Kidney glomerular epithelial cell (primary cell): ENCODE data around the gene PLLP.

Experiments used
- DNase-seq: peaks from one replicate; lab custom pipeline; 2025; lab: John Stamatoyannopoulos, UW

Gene PLLP

DNA sequence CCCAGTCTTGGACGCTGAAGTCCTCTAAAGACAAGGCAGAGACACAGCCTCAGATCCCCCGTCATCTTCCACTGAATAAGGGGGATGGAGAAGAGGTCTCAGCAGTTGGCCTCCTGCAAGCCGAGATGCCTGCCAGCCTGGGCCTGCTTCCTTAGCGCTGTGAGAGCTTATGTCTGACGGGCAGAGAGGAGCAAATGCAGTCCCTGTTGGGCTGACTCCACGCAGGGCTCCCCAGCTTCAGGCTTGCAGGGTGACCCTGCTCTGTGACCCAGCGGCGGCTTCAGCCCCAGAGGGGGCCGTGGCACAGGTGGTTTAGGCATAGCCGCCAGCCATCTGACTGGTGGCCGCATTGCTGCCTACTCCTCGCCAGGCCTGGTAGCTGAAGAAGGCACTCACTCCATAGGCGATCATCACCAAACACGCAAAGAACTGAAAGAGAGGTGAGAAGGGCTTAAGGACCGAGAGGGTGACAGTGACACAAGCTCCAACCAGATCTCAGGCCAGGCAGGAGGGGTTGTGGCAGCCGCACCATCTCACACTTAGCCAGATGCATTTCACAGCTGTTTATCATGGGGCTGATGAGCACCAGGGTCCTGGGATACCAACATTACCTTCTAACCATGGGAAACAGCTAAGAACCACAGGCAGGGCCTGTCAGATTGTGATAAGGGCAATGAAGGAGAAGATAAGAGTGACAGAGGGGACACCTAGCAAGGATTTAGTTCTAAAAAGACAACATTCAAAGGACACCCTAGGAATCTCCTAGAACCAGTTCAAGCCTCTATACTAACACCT, 27.7 kb downstream of the PLLP start:
- DNase-seq: no peak

DNA sequence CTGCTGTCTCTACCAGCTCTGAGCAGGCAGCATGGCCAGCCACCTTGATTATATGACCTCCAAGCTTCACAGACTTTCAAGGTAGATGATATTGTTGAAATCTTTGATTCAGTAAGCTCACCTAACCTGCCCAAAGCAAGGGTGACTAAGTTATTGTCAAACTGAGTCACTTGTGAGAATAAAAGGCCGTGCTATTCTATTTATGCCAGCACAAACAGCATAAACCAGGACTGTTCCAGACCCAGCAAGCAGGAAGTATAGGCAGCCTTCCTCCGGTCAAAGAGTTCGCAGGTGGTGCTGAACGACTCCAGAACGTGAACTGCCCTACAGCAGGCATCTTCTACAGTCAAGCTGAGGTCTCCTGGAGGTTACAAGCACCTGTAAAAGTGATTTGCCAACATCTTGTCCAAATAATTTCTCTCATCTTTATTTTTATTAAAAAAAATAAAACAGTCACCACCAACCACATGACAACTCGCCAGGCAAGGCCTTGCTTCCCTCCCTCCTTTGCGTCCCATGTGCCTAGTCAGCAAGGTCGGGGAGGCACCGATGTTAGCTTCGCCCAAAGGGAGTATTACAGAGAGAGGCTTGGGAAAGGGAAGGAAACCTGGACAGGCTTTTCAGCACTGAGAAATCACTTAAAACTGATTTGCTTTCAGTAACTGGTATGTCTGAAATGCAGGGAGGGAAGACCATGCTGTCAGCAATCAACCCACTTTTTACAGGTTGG, 28.6 kb downstream of the PLLP start:
- DNase-seq: no peak

DNA sequence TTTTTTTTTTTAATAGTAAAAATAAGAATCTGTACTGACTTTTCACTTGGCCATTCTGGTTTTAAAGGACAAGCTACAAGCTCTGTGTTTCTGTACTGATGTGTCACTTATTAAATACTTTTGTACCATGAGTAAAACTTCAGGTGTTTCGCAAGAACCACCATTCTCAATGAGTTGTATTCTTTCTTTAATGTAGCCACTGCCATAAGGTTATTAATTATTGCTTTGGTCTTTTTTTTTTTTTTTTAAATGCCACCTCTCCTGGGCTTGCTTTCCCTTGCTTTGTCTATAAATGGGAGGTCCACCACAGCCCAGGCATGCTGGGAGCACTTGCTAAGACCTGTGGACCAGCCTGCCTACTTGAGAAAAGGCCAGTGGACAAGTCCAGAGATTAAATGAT, 31.0 kb downstream of the PLLP start:
- peak; percentile 1 for DNase-seq

DNA sequence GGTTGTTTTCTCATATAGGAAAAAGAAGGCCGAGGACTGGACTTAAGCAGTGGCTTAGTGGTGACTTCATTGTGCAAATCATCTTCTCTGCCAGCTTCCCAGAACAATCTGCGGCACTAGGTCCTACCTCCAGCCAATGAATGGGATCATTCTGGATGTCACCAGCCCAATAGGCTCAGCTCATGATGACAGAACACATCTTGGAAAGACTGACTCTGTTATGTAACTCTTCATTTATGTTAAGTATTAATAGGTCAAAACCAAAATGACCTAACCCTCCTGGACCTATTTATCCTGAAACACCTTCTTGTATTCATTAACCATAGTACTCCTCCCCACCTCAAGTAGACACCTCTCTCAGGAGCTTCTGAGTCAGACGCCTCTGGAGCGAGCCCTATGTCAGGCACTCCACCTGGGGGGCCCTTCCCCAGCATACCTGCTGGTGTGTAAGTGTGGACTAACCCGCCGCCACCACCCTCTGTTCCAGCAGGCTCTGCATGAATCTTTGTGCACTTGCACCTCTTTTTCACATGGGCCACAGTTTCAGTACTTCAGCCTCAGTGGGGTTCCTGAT, 32.2 kb downstream of the PLLP start:
- peak; percentile 52 for DNase-seq

DNA sequence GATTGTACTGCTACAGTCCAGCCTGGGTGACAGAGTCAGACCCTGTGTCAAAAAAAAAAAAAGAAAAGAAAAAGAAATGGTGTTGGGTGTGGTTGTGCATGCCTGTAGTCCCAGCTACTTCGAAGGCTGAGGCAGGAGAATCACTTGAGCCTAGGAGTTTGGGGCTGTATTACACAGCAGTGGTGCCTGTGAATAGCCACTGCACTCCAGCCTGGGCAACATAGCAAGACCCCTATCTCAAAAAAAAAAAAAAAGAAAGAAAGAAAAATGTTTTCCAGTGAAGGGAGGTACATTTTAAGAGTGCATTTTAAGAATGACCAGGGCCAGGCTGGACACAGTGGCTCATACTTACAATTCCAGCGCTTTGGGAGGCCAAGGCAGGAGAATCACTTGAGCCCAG, 33.1 kb downstream of the PLLP start:
- DNase-seq: no peak

DNA sequence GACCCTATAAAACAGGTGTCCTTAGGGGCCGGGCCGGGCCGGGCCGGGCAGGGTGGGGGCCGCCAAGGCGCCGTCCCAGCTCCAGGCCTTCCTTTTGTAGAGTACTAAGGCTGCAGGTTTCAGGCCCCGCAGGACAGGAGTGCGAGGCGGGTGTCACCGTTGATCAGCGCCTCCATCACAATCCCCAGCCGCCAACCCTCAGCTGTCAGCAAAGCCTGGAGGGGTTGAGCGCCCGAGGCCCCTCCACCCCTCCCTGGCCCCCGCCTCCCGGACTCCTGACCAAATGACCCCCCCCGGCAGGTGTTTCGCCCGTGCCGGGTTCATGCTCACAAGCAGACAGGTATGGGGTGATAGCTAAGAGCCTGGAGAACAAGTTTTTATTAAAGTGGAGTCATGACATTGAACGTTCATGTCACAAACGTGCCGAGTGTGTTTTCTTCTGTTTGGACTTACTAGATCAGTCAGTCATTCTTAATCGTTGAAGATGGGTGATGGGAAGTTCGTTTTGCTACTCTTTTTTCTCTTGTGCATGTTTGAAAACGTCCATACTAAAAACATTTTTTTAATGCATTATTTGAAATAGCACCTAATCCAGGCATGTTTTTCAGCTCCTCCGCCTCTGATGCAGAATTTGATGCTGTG, 38.9 kb downstream of the PLLP start:
- no peak for DNase-seq

DNA sequence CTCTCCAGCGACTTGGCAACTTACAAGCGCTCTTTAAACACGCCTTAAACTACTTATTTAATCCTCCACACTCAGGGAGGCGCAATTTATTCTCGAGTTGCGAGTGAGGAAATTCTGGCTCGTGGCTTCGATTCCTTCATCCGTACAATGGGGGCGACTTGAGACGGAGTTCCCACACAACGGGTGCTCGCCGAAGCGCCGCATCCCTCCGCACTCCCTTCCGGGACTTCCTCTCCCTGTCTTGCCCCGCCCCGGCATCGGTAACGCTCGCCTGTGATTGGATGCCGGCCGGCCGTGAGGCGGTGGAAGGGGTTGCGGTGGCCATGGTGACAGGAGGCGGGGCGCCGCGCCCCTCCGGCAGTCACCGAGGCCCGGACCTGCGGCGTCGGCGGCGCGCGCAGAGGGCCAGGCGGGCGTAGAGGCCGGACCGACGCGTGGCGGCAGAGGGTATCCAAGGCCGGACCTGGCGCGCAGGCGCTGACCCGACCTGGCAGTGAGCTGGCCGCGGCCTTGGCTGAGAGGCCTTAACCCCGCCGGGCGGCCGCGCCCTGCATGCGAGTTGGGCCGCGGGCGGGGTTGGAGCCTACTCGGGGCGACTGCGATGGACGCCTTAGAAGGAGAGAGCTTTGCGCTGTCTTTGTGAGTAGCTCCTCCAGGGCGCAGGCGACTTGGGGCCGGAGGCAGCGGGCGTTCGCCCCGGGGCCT, 39.6 kb downstream of the PLLP start, which contains the start of gene ARL2BP:
Gene ARL2BP (plus strand): TSS at position 493 of the 705 bp plus-strand sequence. CDS start 109 bp downstream, at position 602.
- peak; percentile 97 for DNase-seq

DNA sequence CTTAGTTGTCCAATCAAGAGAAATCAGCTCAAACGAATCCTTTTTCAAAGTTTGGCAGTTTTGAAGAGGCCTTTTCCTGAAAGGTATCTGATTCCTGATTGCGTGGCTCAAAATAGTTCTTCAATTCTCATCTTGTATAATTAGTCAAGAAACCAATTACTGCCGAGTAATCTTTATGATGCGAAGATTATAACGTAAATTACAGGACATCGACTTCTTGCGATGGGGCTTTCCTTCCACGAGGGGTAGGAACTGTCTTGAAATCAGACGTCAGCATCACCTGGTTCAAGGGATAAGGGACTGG, 40.1 kb downstream of the PLLP start:
- DNase-seq: no peak

DNA sequence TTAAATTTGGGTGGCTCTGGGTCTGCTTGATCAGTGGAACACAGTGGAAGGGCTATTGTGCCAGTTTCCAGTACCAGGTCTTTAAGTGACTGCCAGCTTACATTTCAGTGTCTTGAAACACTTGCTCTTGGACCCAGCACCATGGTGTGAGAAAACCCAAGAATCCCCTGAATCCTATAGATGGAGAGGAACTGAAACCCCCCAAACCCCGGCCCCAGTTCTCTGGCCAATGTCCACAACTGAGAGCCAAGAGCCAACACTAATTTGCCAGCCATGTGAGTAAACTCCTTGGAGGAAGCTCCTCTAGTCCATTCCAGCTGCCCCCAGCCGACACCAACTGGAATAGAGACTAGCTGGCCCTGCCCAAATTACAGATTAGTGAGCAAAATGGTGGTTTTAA, 41.8 kb downstream of the PLLP start:
- no peak for DNase-seq

DNA sequence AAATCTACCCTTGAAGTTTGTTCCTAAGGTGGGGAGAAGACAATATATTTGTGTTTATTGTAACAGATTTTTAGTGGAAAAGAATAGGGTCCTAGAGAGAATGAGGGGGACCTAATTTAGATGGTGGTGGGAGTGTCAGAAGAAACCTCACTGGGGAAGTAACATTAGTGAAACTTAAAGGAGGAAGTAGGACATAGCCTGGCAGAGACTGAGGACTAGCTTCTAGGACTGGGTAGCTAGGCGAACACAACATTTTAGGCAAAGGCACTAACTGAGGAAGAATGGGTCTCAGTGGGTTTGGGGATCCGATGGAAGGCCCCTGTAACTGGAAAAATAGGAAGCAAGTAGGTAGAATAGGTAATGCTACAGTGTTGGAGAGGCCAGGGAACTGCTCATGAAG, 43.6 kb downstream of the PLLP start:
- DNase-seq: no peak

DNA sequence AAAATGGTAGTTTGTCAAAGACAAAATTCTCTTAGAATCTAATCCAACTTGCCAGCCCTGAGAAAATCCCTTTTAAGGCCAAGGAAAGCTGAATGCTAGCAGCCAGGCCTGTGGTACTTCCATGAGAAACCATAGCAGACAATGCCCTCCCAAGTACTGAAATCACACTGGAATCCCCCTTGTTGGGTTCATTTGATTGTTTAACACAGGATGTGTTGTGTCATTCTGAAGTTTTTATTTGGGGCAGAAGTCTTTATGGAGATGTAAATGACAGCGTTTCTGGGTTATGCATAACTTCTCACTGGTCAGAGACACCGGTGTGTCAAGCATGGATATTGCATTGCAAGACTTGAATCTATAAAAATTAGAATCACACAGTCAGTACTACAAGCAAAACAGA, 45.4 kb downstream of the PLLP start:
- DNase-seq: no peak

DNA sequence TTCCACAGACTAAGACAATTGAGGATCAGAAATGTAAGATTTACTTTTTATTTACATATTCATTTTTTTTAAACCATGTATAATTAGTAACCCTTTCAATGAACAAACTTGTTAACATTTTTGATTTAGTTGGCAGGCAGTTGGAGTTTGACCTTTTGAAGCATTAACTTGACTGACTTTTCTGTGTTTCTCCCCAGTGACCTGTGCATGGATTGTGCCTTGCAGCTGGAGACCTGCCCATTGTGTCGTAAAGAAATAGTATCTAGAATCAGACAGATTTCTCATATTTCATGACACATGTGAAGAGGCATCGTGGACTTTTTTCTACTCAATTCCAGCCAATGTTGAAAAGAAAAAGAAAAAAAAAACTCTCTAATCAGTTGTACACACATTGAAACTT, 45.8 kb downstream of the PLLP start:
- DNase-seq: no peak

DNA sequence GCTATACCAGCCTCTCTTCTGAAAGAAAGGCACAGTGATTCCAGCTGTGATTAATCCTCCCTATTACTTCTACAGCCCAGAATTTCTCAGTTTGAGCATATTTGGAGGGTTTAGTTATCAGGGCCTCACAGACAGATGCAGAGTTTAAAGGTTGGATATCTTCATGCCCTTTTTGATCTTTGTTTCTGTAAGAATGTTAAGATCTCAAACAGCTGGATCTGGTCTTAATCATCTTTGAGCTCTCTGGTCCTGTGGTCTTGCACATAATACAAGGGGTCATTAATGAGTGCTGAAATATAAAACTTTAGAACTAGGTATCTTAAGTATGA, 48.5 kb downstream of the PLLP start:
- DNase-seq: no peak

DNA sequence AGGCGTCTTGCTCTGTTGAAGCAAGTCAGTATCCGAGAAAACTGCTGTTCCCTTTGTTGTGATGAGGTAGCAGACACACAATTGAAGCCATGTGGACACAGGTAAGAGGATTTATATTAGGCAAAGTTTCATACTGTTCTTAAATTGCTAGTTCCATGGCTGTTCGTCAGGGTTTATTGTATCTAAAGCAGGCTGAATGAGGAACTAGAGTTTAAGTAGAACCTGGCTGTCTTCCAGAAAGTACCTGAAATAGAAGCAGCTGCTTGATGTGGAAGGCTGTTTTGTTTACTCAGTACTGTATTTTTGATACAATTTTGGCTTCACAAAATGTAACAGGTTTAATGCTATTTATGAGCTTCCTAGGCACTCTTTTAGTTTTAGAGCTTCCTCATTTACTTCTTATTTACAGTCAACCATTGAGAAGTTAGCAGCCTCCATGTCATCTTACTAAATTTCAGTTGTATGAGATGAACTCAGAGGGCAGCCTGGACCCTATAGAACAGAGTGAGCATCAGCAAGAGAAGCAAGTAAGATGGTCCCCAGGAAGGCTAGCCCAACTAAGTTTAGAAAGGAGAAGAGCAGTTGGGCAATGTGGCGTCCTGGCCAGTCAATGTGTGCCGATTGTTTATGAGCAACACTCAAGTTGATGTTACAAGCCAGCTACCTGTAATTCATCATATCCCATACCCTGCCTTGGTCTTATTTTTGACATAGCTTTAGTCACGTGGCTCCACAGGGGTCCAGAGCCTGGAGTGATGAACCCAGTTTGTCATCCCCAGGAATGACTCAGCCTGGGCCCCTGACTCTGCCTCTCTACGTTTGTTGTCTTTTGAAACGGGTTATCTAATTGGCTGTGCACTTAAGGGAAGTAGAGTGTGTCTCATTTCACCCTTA, 49.1 kb downstream of the PLLP start:
- peak; percentile 7 for DNase-seq

DNA sequence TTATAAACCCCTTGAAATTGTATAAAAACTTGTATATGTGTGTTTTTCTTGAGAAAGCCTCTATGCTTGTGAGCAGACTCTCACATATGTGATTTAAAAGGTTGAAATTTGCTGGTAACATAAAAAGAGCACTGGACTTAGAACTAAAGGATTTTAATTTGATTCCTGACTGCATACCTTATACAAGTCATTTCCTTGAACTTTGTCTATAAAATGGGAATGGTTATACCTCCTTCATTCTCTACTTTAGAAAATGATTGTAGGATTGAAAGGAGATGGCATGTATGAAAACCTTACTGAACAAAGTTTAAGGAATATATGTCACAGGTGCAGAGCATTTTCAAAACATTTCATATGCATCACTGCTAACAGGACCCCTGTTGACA, 49.8 kb downstream of the PLLP start:
- DNase-seq: no peak

DNA sequence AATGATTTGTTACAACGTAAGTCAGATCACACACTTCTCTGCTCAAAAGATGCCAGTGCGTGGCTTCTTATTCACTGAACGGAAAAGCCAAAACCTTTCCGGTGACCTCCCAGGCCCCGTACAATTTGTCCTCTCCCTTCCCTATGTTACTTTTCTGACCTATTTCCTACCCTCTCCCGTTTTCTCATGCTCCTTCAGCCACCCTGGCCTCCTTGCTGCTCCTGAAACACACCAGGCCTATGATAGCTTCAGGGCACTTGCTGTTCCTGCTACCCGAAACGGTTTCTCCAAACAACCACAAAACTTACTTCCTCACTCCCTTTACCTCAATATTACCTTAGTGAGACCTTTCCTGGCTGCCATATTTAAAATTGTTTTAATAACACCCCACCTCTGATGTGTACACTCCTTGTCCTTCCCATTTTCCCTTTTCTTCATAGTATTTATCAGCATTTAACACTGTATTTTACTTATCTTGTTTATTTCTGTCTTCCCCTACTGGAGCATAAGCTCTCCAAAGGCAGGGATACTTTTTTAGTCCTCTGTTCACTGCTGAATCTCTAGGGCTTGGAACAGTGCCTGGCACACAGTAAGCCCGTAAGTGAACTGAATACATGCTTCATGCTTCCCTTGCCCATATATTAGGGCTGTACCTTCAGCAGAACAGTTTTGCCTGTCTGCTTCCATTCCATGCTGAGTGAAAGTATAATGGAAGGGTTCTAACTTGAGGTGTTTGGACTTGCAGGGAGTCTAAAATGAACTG, 50.3 kb downstream of the PLLP start:
- no peak for DNase-seq

DNA sequence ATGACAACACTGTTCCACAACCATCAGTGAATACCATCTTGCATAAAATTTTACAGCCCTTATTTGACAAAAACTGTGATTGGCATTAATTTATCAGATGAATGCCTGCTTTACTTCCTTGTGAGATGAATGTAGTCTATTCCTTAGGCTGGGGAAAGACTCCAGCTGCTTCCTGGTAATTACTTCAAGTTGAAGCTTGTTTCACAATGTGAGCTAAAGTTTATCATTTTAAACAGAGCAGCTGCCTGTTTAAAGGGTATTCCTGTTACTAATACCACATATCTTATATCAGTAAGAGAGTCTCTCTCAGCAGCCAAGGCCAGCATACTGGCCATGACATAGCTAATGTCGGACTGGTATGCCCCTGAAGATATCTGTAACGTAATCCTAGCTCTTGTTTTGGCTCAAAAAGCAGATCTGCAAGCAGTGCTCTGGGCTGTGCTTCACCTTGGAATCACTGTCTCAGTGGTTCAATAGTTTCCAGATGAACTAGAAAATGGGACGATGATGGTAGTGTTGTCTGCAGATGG, 52.6 kb downstream of the PLLP start:
- no peak for DNase-seq

DNA sequence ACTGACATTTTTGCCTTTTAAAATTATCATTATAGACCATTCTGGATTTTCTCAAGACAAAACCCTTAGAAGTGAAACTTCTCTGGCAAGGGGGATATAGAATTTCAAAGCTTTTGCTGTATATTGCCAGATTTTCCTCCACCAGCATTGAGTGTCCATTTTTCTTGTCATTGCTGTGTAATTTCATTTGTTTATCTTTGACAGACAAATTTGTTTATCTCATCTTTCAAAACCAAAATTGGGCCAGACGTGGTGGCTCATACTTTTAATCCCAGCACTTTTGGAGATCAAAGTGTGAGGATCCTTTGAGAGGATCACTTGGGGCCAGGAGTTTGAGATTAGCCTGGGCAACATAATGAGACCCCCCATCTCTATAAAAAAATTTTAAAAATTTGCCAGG, 55.4 kb downstream of the PLLP start:
- no peak for DNase-seq

DNA sequence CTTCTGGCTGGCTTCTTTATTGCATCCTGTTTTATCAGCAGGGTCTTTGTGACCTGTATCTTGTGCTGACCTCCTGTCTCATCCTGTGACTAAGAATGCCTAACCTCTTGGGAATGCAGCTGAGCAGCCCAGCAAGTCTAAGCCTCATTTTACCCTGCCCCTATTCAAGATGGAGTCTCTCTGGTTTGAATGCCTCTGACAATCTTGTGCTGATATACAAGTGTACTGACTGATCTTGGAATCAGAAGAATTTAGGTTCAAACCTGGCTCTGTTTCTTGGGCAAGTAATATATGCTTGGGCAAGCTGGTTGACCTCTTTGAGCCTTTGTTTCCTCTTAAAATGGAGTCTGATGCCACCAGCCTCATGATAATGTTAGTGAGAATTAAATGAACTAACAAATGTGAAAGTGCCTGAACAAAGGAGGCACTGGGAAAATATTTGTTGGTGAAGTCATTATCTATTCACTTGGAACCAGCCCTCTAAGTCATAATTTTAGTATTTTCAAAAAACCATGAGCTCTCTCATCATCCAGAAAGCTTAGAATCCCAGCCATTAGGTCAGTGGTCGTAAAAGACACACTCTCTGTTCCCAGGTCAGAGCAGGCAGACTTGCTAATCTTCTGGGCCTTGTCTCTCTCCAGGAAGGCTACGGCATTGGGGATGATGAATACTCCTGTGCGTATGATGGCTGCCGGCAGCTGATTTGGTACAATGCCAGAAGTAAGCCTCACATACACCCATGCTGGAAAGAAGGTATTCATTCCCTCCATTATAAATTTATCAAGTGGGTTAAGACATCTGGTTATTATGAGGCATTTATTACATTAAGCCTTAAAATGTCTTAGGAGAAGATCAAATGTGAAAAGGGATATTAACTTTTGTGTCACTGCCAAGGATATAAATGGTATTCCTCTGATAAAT, 57.5 kb downstream of the PLLP start:
- peak; percentile 50 for DNase-seq
